H9 (cell line): ENCODE results near the gene ZNF366. TPM values are rescaled to one million over a fixed set of nuclear protein-coding genes. Genes with fewer than 3 reads are reported as not detected.

ENCODE experiments used
- DNase-seq: peaks from one replicate; pipeline ENCODE4 v3.0.0-alpha.2; 2017
- H2AFZ ChIP-seq: one replicate; pipeline ENCODE4 v1.6.1; 2013; ENCODE audit warnings: mild to moderate bottlenecking, low read length, control low read depth, moderate library complexity
- H2AK5ac ChIP-seq: 2 replicates; pipeline ENCODE4 v1.6.1; 2013; ENCODE audit warnings: low read length, control low read depth, mixed read lengths; ENCODE audit not compliant: insufficient read length
- H2BK120ac ChIP-seq: one replicate; pipeline ENCODE4 v1.6.1; 2013; ENCODE audit warnings: low read depth, mild to moderate bottlenecking, low read length, control low read depth, inconsistent platforms; ENCODE audit not compliant: poor library complexity, severe bottlenecking
- H2BK12ac ChIP-seq: 2 replicates; pipeline ENCODE4 v1.6.1; 2013; ENCODE audit warnings: low read length, control low read depth, mixed read lengths, low read depth; ENCODE audit not compliant: insufficient read length
- H2BK15ac ChIP-seq: 2 replicates; pipeline ENCODE4 v1.6.1; 2013; ENCODE audit warnings: low read depth, low read length, control low read depth
- H2BK20ac ChIP-seq: one replicate; pipeline ENCODE4 v1.6.1; 2013; ENCODE audit warnings: low read depth, mild to moderate bottlenecking, low read length, control low read depth, inconsistent platforms; ENCODE audit not compliant: poor library complexity, severe bottlenecking
- H2BK5ac ChIP-seq: 2 replicates; pipeline ENCODE4 v1.6.1; 2013; ENCODE audit warnings: low read length, control low read depth, mixed read lengths; ENCODE audit not compliant: insufficient read length
- H3K14ac ChIP-seq: 2 replicates; pipeline ENCODE4 v1.6.1; 2013; ENCODE audit warnings: low read length, control low read depth; ENCODE audit not compliant: insufficient read depth
- H3K18ac ChIP-seq: 2 replicates; pipeline ENCODE4 v1.6.1; 2013; ENCODE audit warnings: low read depth, mild to moderate bottlenecking, mixed read lengths, low read length, control low read depth; ENCODE audit not compliant: insufficient read length
- H3K23ac ChIP-seq: 2 replicates; pipeline ENCODE4 v1.6.1; 2013; ENCODE audit warnings: low read length, control low read depth, mixed read lengths, low read depth; ENCODE audit not compliant: insufficient read length
- H3K23me2 ChIP-seq: 2 replicates; pipeline ENCODE4 v1.6.1; 2013; ENCODE audit warnings: low read depth, mild to moderate bottlenecking, mixed read lengths, low read length, control low read depth; ENCODE audit not compliant: insufficient read length, poor library complexity, severe bottlenecking
- H3K27ac ChIP-seq: 2 replicates; pipeline ENCODE4 v1.5.1; 2013; ENCODE audit warnings: low read length, control low read depth, mixed read lengths, low read depth; ENCODE audit not compliant: insufficient read length
- H3K27me3 ChIP-seq: 2 replicates; pipeline ENCODE4 v1.6.1; 2013; ENCODE audit warnings: low read length, control low read depth, inconsistent platforms; ENCODE audit not compliant: insufficient read depth
- H3K4ac ChIP-seq: 2 replicates; pipeline ENCODE4 v1.6.1; 2013; ENCODE audit warnings: low read depth, mild to moderate bottlenecking, control low read depth, inconsistent platforms, low read length, moderate library complexity
- H3K4me1 ChIP-seq: 2 replicates; pipeline ENCODE4 v1.6.1; 2013; ENCODE audit warnings: low read length, control low read depth, inconsistent platforms; ENCODE audit not compliant: insufficient read depth
- H3K4me2 ChIP-seq: 2 replicates; pipeline ENCODE4 v1.6.1; 2013; ENCODE audit warnings: low read length, control low read depth, mixed read lengths; ENCODE audit not compliant: insufficient read length, insufficient read depth
- H3K56ac ChIP-seq: 2 replicates; pipeline ENCODE4 v1.6.1; 2013; ENCODE audit warnings: low read depth, mild to moderate bottlenecking, mixed read lengths, low read length, control low read depth; ENCODE audit not compliant: insufficient read length
- H3K79me1 ChIP-seq: 2 replicates; pipeline ENCODE4 v1.6.1; 2013; ENCODE audit warnings: low read depth, mild to moderate bottlenecking, moderate library complexity, low read length, control low read depth, inconsistent platforms; ENCODE audit not compliant: insufficient read depth, poor library complexity, severe bottlenecking
- H3K79me2 ChIP-seq: 2 replicates; pipeline ENCODE4 v1.6.1; 2013; ENCODE audit warnings: low read length, control low read depth, inconsistent platforms; ENCODE audit not compliant: insufficient read depth
- H3K9ac ChIP-seq: 2 replicates; pipeline ENCODE4 v1.6.1; 2013; ENCODE audit warnings: low read length, control low read depth, mixed read lengths; ENCODE audit not compliant: insufficient read length; ENCODE audit errors: extremely low read depth
- H3K9me3 ChIP-seq: one replicate; pipeline ENCODE4 v1.6.1; 2013; ENCODE audit warnings: low read depth, low read length, inconsistent platforms; ENCODE audit not compliant: control insufficient read depth
- H3T11ph ChIP-seq: one replicate; pipeline ENCODE4 v1.6.1; 2013; ENCODE audit warnings: mild to moderate bottlenecking, low read length, control low read depth, inconsistent platforms
- H4K20me1 ChIP-seq: one replicate; pipeline ENCODE4 v1.6.1; 2013; ENCODE audit not compliant: control insufficient read depth, insufficient read length, insufficient read depth
- H4K5ac ChIP-seq: 2 replicates; pipeline ENCODE4 v1.6.1; 2013; ENCODE audit warnings: low read depth, mild to moderate bottlenecking, mixed read lengths, low read length, control low read depth; ENCODE audit not compliant: insufficient read length
- H4K8ac ChIP-seq: replicated peaks from 2 replicates; pipeline ENCODE4 v1.6.1; 2013; ENCODE audit warnings: low read length, control low read depth, mixed read lengths, low read depth; ENCODE audit not compliant: insufficient read length
- H4K91ac ChIP-seq: 2 replicates; pipeline ENCODE4 v1.6.1; 2013; ENCODE audit warnings: low read depth, mild to moderate bottlenecking, moderate library complexity, mixed read lengths, low read length, control low read depth; ENCODE audit not compliant: insufficient read length
- H3K27ac Mint-ChIP-seq, 3 experiments: 2 replicates in 2 of 3; 3 replicates in 1 of 3; pipeline ENCODE4 v1.8.0; 2020 to 2021; ENCODE audit warnings: mixed read lengths in 3 of 3, mild to moderate bottlenecking in 1 of 3, moderate library complexity in 1 of 3
- H3K27me3 Mint-ChIP-seq: 2 replicates; pipeline ENCODE4 v1.8.0; 2021; ENCODE audit warnings: low read depth, mild to moderate bottlenecking, moderate library complexity, mixed read lengths
- H3K36me3 Mint-ChIP-seq, 3 experiments: 2 replicates in 2 of 3; 3 replicates in 1 of 3; pipeline ENCODE4 v1.8.0; 2020 to 2021; ENCODE audit warnings: low read depth in 3 of 3, mixed read lengths in 3 of 3; ENCODE audit not compliant: insufficient read depth in 1 of 3
- H3K4me1 Mint-ChIP-seq, 2 experiments: 2 replicates each; pipeline ENCODE4 v1.8.0; 2020; ENCODE audit warnings: mixed read lengths in 2 of 2
- H3K4me3 Mint-ChIP-seq, 2 experiments: 2 replicates in 1 of 2; 3 replicates in 1 of 2; pipeline ENCODE4 v1.8.0; 2020 to 2021; ENCODE audit warnings: mild to moderate bottlenecking in 2 of 2, mixed read lengths in 2 of 2, moderate library complexity in 1 of 2
- H3K9me3 Mint-ChIP-seq, 2 experiments: 2 replicates in 1 of 2; 3 replicates in 1 of 2; pipeline ENCODE4 v1.8.0; 2020; ENCODE audit warnings: mild to moderate bottlenecking in 2 of 2, mixed read lengths in 2 of 2, moderate library complexity in 1 of 2
- WGBS: extraction: QIAGEN DNeasy Blood & Tissue Kit; methylation state at CpG from one replicate; pipeline ENCODE4 v1.1.7; 2013; ENCODE audit warnings: missing lambda C conversion rate, low lambda C conversion rate, mixed read lengths; ENCODE audit not compliant: insufficient read length; ENCODE audit errors: extremely low coverage; 5-methylcytosine and 5-hydroxymethylcytosine counted together
- total RNA-seq: library from RNA; stranded (reverse); gene quantifications from 2 replicates; pipeline ENCODE4 v1.2.1, GENCODE V29; 2021
- TF ChIP-seq, protein P1 (sequence below): fragments of 200-600 bp; sonication (generic); conservative IDR thresholded peaks from 3 replicates; pipeline ENCODE4 v1.8.0; 2021; ENCODE audit warnings: antibody characterized with exemption, mild to moderate bottlenecking

ZNF366 gene
- total RNA-seq, 1 experiment from 2014 or later: not detected

DNA sequence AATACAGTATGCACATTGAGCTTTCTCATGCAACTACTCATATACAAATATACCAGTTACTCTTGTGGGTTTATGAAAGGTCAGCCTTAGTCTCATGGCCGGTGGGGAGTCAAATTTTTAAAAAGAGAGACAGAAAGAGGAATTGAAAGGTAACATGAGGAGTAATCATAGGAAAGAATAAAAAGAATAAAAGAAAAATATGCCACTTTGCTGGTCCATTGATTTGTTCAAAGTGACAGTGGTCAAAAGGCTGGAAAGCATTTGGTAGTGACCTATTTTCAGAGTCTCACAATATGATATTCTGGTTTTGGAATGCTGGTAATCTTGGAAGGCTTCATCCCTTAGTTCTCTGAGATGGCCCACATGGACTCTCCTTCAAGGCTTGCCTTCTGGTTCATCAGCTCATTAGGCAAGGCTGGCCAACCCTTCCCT lies 67.0 kb downstream of the ZNF366 start:
- H3K9me3 ChIP-seq: no peaks in the 10 kb centered on the region
- no peak overlapping the region for H2BK12ac ChIP-seq
- no peak overlapping the region for H4K5ac ChIP-seq
- TF ChIP-seq, protein P1, sequence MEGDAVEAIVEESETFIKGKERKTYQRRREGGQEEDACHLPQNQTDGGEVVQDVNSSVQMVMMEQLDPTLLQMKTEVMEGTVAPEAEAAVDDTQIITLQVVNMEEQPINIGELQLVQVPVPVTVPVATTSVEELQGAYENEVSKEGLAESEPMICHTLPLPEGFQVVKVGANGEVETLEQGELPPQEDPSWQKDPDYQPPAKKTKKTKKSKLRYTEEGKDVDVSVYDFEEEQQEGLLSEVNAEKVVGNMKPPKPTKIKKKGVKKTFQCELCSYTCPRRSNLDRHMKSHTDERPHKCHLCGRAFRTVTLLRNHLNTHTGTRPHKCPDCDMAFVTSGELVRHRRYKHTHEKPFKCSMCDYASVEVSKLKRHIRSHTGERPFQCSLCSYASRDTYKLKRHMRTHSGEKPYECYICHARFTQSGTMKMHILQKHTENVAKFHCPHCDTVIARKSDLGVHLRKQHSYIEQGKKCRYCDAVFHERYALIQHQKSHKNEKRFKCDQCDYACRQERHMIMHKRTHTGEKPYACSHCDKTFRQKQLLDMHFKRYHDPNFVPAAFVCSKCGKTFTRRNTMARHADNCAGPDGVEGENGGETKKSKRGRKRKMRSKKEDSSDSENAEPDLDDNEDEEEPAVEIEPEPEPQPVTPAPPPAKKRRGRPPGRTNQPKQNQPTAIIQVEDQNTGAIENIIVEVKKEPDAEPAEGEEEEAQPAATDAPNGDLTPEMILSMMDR: no peak
- no peak overlapping the region for H2AK5ac ChIP-seq
- no peak overlapping the region for H3K4me2 ChIP-seq
- H3K4me1 ChIP-seq: no peaks in the 10 kb centered on the region
- Mint-ChIP-seq H3K27me3 (peaks cover 1% of the 10 kb centered on the region; the same call in 1 of the 2 replicates), H3K27ac (no peak overlapping the region), H3K4me1 (peaks cover 2 to 7% of the 10 kb centered on the region in 2 experiments), H3K4me3 (no peak overlapping the region), H3K36me3 (no peaks in the 10 kb centered on the region), H3K9me3 (no peaks in the 10 kb centered on the region)
- no peak for DNase-seq
- H3K4ac ChIP-seq: no peak overlapping the region
- no peaks in the 10 kb centered on the region for H4K20me1 ChIP-seq
- H3K23ac ChIP-seq: no peak overlapping the region
- no peak overlapping the region for H2BK5ac ChIP-seq
- H2BK120ac ChIP-seq: no peak overlapping the region
- H3K14ac ChIP-seq: no peak overlapping the region
- H3K27me3 ChIP-seq: no peaks in the 10 kb centered on the region
- H3K18ac ChIP-seq: no peak overlapping the region
- H3K56ac ChIP-seq: no peak overlapping the region
- H3K9ac ChIP-seq: no peak overlapping the region
- H2BK15ac ChIP-seq: no peak overlapping the region
- no peak overlapping the region for H4K8ac ChIP-seq
- H3K27ac ChIP-seq: no peak overlapping the region
- H3T11ph ChIP-seq: no peak overlapping the region
- H3K79me1 ChIP-seq: no peaks in the 10 kb centered on the region
- no peaks in the 10 kb centered on the region for H3K79me2 ChIP-seq
- H3K23me2 ChIP-seq: no peaks in the 10 kb centered on the region
- no CpG with 5 or more reads among the region's 1 CpG for WGBS
- H4K91ac ChIP-seq: no peak overlapping the region
- H2BK20ac ChIP-seq: no peak overlapping the region
- no peak overlapping the region for H2AFZ ChIP-seq
